ENCODE results near the gene OR2V2.

DNA sequence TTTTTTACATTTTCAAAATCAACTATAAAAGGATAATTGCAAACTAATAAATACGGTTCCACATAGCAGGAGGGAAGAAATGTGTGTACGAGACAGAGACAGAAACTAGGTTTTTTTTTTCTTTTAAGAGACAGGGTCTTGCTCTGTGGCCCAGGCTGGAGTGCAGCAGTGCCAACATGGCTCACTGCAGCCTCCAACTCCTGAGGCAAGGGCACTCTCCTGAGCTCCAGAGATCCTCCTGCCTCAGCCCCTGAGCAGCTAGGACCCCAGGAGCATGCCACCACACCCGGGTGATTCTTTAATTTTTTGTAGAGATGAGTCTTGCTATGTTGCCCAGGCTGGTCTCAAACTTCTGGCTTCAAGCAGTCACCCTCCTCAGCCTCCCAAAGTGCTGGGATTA is 14.3 kb upstream of the OR2V2 start:
- no peak for TF ChIP-seq POLR2A (IDR thresholded peaks at IDR 0.05)
- TF ChIP-seq, protein P1, sequence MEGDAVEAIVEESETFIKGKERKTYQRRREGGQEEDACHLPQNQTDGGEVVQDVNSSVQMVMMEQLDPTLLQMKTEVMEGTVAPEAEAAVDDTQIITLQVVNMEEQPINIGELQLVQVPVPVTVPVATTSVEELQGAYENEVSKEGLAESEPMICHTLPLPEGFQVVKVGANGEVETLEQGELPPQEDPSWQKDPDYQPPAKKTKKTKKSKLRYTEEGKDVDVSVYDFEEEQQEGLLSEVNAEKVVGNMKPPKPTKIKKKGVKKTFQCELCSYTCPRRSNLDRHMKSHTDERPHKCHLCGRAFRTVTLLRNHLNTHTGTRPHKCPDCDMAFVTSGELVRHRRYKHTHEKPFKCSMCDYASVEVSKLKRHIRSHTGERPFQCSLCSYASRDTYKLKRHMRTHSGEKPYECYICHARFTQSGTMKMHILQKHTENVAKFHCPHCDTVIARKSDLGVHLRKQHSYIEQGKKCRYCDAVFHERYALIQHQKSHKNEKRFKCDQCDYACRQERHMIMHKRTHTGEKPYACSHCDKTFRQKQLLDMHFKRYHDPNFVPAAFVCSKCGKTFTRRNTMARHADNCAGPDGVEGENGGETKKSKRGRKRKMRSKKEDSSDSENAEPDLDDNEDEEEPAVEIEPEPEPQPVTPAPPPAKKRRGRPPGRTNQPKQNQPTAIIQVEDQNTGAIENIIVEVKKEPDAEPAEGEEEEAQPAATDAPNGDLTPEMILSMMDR (IDR thresholded peaks at IDR 0.05), result no peak
